HL-60/S4 treated with phorbol 12-myristate 13-acetate at 8.2 ng/mL for 4 days and 3 days (cell line): Measurements from ENCODE around the gene CCDC50.

Experiments used
- in situ Hi-C: fragments of 300-500 bp; cut with MboI; formaldehyde crosslinking; loops from 2 replicates; pipeline ENCODE4 v1.15.0; 2022; ENCODE audit warnings: low sequenced_read_pairs

Gene CCDC50

DNA sequence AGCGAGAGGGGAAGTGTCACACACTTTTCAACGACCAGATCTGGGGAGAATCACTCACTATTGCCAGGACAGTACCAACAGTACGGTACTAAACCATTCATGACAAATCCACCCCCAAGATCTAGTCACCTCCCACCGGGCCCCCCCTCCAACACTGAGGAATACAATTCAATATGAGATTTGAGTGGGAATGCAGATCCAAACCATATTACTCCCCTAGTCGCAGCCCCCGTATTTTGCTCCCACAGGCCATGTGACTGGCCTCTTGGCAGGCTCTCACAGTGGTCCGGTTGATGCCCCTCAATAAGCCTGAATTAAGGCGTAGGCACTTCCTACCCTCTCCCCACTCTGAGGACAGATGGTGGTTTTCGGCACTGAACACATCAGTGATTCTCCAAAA is 86.4 kb downstream of the CCDC50 start:
- in situ Hi-C loops, result no loop called here

DNA sequence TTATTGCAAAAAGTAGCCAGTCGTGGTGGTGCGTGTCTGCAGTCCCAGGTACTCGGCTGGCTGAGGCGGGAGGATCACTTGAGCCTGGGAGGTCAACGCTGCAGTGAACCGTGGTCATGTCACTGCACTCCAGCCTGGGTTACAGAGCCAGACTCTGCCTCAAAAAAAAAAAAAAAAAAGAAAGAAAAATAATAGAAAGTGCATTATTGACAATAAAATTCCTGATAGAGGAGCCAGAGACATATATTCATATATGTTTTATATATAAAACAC is 88.2 kb downstream of the CCDC50 start:
- in situ Hi-C loops, result no loop called here

DNA sequence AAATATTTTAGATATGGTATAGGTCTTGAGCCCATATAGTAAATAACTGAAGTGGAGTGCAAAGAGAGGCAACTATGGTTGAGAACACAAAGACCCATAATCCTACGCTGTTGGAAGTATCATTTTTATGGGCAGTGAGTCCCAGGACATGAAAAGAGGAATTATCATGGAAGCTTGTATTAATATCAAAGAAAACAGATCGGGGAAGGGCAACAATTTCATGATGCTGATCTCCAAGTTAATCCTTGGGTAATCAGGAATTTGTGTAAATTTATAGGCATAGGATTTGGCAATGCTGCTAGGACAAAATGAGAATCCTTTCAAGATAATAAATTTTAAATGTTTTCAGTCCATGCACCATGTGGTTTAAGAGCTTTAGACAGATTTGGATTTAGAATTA is 91.6 kb downstream of the CCDC50 start:
- in situ Hi-C loops, result no loop called here

DNA sequence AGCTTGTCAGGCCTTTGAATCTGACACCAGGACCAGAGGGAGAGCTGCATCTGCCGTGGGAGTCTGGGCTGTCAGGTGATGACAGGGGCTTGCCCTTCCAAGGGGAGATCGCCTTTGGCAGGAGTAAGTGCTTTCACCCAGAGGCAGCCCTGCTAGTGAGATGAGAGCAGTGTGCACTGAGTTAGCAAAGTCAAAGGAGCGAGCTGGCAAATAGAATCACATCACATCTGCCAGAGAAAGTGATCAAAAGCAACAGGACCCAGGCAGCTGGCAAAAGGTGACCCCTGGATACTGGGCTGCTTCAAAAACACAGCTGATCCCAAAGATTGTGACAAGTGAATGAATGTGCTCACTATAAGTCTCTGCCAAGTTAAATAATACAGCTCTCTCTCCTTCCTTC is 95.7 kb downstream of the CCDC50 start:
- in situ Hi-C loops, result no loop called here

DNA sequence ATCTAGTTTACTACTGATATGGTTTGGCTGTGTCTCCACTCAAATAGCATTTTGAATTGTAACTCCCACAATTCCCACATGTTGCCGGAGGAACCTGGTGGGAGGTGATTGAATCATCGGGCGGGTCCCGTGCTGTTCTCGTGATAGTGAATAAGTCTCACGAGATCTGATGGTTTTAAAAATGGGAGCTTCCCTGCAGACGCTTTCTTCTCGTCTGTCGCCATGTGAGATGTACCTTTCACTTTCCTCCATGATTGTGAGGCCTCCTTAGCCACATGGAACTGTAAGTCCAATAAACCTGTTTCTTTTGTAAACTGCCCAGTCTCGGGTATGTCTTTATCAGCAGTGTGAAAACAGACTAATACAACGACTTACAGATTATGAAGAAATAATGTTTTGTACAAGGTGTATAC is 96.1 kb downstream of the CCDC50 start:
- in situ Hi-C loops, result no loop called here

DNA sequence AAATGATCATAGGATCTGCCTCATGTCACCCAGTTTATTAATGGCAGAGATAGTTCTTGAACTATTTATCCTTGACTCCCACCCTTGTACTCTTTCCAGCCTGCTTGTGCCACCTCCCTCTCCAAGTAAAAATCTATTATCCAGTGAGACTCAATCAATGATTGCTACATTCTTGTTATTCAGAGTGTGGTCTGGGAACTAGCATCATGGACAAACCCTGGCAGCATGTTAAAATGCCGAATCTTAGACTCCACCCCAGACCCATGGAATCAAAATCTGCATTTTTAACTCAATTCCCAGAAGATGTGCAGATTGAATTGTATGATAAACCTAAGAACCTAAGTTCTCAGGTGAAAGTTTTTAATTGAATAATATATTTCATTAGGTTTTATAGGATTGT is 97.1 kb downstream of the CCDC50 start:
- in situ Hi-C loops, result no loop called here

DNA sequence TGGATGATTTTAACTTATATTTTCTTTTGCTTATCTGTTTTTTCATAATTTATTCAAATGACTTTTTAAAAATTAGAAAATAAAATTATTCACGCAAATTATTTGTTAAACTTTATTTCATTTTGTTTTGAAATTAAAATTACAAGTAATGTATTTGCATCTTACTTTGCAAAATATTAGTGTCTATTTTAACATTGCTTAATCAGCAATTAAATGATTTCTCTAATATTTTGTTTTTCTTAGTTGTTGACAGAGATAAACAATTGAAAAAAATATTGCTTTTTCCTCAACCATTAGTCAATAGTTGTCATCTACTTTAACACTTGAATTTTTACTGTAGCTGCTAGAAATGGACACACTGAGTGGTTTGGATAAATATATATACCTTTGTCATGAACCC is 99.0 kb downstream of the CCDC50 start:
- in situ Hi-C loops, result no loop called here

DNA sequence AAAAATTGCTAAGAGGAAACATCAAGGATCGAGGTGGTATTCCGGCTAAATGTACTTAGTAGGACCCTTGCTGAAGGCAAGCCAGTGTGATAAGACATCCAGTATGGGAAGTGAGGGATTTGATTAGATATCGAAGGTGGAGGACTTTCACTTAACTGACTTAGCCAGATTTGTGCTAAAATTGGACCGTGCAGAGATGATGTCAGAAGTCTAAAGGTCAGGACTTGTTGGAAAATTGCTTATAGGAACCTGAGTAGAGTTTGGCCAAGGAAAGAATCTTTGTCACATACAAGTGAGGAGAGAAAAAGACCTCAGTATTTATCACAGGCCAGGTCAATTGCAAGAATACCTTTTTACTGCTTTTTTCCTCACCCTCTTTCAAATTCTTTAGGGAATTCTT is 100.9 kb downstream of the CCDC50 start:
- in situ Hi-C loops, result no loop called here

DNA sequence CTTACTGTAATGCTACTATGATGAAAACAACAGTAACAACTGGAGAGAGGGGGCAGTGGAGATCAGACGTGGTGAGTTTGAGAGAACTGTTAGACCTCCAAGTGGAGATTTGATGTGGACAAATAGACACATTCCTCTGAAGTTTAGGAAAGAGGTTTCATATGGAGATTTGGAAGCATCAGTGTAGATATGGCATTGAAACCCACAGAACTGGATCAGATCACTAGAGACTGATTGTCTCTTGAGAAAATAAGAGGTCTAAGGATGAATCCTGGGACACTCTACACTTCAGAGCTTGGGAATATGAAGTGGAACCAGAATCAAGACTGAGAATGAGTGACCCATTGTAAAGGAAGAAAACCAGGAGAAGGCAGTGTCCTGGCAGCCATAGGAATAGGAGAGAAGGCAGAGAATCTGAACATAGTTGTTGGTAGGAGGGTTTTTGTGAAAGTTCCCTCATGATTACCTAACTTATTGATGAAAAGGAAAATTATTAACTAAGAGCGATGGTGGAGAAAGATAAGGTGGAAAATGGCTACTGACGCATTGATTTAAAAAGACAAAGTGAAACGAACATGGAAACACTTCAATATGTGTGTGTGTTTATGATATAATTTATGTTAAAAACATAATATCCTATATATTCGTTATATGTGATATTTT is 102.1 kb downstream of the CCDC50 start:
- in situ Hi-C loops, result no loop called here

DNA sequence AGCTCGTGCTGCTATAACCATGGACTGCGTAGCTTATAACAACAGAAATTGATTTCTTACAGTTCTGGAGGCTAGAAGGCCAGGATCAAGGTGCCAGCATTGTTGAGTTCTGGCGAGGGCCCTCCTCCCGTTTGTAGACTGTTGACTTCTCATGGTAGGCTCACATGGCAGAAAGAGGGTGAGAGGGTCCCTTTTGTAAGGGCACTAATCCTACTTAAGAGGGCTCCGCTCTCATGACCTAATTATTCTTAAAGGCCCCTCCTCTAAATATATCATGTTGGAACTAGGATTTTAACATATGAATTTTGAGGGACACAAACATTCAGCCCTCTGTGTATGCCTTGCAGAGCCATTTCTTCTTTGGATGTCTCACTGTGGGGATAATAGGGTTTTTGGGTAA is 103.0 kb downstream of the CCDC50 start:
- in situ Hi-C loops, result no loop called here

DNA sequence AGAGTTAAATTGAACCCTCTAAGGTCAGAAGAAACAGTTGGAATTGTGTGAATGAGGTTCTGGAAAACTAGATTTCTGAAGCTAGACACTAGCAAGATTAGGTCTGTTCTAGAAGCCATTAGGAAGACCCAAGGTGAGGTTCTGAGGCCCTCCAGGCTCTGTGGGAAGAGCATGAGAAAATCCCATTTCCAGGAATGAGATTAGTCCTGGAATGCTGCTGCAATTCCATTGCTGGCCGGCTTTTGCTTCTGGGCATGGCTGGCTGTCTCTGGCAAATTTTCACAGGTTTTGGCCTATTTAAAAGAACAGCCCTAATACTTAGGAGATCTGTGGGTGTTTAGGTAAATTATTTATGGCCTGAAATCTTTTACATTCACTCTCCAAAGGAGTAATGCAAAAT is 104.8 kb downstream of the CCDC50 start:
- in situ Hi-C loops, result no loop called here

DNA sequence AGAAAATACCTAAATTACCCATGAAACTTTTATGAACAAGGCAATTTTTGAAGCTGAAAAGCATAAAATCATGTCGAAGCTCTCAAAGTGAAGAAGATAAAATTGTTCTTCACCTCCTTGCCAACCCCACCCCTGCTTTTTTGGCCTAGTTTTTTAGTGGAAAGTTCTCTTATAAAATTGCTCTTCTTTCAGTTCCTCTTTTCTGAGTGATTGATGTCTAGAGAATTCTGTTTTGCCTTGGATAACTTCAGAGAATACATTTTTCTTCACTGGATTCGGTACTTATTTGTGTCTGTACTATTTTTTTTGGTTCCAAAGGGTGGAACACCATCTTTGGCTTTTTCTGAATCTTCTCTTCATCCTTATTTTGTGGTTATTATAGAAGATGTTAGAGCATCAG is 106.8 kb downstream of the CCDC50 start:
- in situ Hi-C loops, result no loop called here

DNA sequence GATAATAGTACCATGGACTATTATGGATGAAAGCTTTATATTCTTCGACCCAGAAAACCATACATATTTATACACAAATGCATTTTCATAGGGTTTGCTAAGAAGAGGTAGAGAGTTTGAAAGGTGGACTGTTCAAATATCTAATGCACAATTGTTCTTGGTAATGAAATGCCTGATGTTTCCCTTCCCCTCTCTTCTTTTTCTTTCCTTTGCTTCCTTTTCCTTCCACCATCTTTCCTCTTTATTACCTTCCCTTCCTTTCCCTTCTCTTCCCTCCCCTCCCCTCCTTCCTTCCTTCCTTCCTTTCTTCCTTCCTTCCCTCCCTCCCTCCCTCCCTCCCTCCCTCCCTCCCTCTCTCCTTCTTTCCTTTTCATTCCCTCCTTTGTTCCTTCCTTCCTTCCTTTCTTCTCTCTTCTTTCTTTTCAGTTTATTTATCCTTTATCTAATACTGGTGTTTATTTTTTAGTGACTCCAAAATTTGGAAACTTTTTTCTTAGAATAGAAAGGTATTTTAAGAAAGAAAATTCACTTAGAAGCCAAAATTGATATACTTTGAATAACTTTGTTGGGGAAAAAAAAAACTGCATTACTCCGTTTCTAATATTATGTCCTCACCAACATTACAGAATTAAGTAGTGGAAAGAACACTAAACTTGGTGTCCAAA is 109.1 kb downstream of the CCDC50 start:
- in situ Hi-C loops, result no loop called here

DNA sequence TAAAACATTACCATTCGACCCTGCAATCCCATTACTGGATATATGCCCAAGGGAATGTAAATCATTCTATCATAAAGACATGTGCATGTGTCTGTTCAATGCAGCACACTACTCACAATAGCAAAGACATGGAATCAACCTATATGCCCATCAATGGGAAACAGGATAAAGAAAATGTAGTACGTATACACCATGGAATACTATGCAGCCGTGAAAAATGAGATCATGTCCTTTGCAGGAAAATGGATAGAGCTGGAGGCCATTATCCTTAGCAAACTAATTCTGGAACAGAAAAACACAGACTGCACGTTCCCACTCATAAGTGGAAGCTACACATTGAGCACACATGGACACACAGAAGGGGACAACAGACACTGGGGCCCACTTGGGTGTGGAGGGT is 111.3 kb downstream of the CCDC50 start:
- in situ Hi-C loops, result no loop called here

DNA sequence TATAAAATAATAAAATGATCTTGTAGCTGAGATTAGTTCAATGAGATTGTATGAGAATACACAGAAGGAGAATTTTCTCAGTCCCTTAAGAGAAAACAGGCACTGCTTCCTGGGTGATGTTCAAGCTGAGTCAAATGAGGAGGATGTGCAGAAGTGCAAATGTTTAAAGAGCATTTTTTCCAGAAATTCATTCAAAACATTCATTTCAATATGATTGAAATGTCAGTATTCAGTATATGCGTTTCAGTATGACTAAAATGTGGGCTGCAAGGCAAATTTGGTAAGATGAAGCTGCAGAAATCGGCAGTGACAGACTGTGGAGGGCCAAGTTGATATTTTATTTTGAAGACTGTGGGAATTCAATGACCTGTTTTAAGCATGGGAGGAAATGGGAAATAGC is 112.5 kb downstream of the CCDC50 start:
- in situ Hi-C loops, result no loop called here

DNA sequence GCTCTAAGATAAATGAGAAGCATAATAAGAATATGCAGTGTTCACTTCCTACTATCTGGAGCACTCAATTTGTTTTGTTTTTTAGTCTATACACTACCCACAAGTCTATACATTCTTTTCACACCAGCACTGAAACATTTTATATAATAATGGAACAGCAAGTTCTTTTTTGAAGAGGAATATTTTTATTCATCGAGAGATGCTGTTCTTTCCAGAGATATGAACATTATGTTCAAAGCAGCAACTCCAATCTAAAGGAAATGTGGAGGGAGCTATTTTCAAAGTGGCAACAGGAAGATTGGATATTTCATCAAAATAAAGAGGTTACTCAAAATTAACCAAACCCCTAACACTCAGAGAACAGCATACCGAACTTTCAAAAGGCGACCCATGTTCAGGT is 115.4 kb downstream of the CCDC50 start:
- in situ Hi-C loops, result no loop called here
